HG03571 (cell line): ENCODE results near the gene PODNL1.
"Not testable (repeated sequence)": the region's sequence is repeated elsewhere in the genome, so short reads cannot be mapped to it uniquely, and the experiment has no call there.

Experiments used
- ATAC-seq: cut with Tn5 transposase; IDR thresholded peaks from one replicate; pipeline ENCODE4 v1.9.1; 2021; ENCODE audit not compliant: unreplicated experiment

Gene PODNL1

GRCh38 chr19:13929340-13929739 is 8.9 kb downstream of the PODNL1 start:
- ATAC-seq, result no peak

GRCh38 chr19:13926715-13927114 is 11.5 kb downstream of the PODNL1 start:
- no peak for ATAC-seq

DNA sequence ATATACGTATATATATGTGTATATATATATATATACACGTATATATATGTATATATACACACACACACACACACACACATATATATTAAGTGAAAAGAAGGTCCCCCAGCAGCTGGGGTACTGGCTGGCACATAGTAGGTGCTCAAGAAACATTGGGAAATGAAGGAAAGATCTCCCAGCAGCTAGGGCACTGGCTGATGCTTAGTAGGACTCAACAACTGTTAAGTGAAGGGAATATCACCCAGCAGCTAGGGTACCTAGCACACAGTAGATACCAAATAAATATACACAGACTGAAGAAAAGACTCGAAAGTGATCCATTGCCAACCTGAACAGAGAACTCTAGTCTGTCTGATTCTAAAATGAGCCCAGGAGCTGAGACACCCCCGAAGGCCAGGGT is 12.2 kb downstream of the PODNL1 start:
- ATAC-seq, result no peak

DNA sequence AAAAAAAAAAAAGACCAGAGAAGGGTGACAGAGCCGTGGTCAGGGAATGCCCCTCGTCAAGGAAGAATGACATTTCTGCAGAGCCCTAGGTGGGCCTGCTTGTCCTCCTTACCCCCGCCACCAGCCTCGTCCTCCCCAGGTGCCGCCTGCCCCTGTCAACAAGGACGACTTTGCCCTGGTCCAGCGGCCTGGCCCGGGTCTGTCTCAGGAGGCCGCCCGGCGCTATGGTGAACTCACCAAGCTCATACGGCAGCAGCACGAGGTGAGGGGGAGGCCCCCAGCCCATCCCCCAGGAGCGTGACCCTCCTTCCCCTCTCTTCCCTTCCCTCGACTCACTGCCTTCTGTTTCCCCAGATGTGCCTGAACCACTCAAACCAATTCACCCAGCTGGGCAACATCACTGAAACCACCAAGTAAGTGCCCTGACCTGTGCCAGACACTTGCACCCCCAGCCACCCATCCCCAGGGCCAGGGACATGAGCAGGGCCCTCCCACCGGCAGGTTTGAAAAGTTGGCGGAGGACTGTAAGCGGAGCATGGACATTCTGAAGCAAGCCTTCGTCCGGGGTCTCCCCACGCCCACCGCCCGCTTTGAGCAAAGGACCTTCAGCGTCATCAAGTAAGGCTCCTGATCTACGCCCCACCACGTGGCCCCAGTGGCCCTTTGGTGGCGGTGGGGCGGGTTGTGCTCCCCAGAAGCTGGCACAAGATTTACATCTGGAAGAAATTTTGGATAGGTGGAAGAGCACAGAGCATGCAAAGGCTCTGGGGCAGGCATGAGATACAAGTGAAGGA is 14.8 kb downstream of the PODNL1 start:
- no peak for ATAC-seq

DNA sequence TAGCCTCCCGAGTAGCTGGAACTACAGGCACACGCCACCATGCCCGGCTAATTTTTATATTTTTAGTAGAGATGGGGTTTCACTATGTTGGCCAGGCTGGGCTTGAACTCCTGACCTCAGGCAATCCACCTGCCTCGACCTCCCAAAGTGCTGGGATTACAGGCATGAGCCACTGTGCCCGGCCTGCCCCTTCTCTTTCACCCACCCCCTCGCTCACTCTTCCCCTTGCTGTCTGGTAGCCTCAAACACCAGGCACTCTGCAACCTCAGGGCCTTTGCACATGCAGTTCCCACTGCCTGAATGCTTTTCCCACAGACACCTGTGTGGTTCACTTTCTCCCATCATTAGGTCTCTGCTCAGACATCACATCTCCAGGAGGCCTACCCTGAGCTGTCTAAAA is 16.1 kb downstream of the PODNL1 start:
- ATAC-seq, result not testable (repeated sequence)

- ATAC-seq, result no peak
Measured at GRCh38 chr19:13920940-13921747, 17.1 kb downstream of the PODNL1 start.

- ATAC-seq, result no peak
Measured at GRCh38 chr19:13920524-13920923, 17.7 kb downstream of the PODNL1 start.

- no peak for ATAC-seq
Measured at GRCh38 chr19:13918726-13919411, 19.3 kb downstream of the PODNL1 start.

DNA sequence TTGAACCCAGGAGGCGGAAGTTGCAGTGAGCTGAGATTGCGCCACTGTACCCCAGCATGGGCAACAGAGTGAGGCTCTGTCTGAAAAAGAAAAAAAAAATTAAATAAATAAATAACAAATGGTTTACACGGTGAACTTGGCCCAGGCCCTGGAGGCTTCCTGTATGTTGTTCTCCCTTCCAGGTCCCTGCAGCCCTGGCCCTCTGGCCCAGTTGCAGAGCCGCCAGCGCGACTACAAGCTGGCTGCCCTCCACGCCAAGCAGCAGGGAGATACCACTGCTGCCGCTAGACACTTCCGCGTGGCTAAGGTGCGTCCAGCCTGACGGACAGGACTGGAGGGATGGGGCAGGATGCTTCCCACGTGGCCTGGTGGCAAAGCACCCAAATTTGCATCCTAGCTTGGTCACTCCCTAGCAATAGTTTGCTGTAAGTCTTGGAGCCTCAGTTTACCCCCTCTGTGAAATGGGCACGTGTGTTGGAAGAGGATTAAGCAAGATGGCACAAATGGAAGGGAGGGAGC is 20.3 kb downstream of the PODNL1 start:
- no peak for ATAC-seq

- ATAC-seq, result no peak
Measured at GRCh38 chr19:13914777-13915176, 23.4 kb downstream of the PODNL1 start.

- ATAC-seq, result no peak
Measured at GRCh38 chr19:13913352-13913751, 24.9 kb downstream of the PODNL1 start.

- no peak for ATAC-seq
Measured at GRCh38 chr19:13909430-13909829, 28.8 kb downstream of the PODNL1 start.

- ATAC-seq, result no peak
Measured at GRCh38 chr19:13908674-13909073, 29.5 kb downstream of the PODNL1 start.

- ATAC-seq, result no peak
Measured at GRCh38 chr19:13906910-13907309, 31.3 kb downstream of the PODNL1 start.

GRCh38 chr19:13906521-13906904 is 31.7 kb downstream of the PODNL1 start:
- peak; percentile 28 for ATAC-seq

GRCh38 chr19:13905634-13906520 is 32.3 kb downstream of the PODNL1 start, which contains the start of the genes BRME1 and CC2D1A:
Gene BRME1 (minus strand): TSS chr19:13906117. CDS start chr19:13904892, 1,225 bp downstream.
Gene CC2D1A (plus strand): TSS chr19:13906201. CDS start chr19:13906442, 241 bp downstream.
- ATAC-seq, result peak; percentile 83

- no peak for ATAC-seq
Measured at GRCh38 chr19:13902993-13903555, 35.1 kb downstream of the PODNL1 start.

DNA sequence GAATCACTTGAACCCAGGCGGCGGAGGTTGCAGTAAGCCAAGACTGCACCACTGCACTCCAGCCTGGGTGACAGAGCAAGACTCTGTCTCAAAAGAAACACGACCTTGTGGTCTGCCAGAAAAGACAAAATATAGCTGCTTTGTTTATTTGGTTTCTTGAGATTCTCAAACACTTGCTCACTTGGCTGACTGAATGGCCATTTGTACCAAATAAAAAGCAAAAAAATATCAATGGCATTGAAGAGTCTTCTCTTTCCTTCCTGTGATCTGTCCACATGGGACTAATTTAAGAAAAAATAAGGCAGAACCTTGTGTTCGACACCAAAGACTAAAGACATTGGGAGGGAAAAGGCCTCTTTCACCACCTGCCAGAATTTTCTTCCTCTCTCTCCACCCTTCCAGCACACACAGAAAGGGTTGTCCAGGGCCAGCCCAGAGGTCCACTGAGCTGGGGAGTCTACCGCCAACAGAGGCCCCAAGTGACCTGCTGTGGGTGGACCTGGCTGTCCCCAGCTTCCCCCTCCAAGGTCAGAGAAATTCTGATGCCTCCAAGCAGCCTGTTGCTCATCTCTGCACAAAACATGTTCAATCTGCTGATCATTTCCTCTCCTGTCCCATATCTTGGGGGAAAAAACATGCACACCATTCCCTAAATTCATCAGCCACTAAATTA is 38.2 kb downstream of the PODNL1 start:
- no peak for ATAC-seq

DNA sequence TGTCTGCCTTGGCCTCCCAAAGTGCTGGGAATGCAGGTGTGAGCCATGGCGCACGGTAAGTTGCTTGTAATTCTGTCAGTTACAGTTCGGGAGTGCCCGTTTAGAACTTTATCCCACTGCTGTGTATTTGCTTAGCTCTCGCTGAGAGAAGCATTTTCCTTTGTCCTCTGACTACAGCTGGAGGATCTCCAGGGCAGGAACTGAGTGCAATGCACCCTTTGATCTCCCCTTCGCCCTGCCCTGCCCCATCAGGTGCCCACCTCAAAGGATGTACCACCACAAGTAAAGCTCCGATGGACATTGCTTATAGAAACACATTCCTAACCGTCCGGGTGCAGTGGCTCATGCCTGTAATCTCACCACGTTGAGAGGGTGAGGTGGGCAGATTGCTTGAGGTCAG is 38.8 kb downstream of the PODNL1 start:
- no peak for ATAC-seq
